HepG2 (cell line): Measurements from ENCODE around the gene RBM6. TPM values are rescaled to one million over a fixed set of nuclear protein-coding genes. Genes with fewer than 3 reads are reported as not detected.

Experiments used
- ATAC-seq: fragments of 200-7000 bp; cut with Tn5 transposase; 3 replicates; pipeline ENCODE4 v1.9.1; 2020; ENCODE audit warnings: mild to moderate bottlenecking, moderate library complexity
- BruUV-seq: library from RNA; stranded (reverse); fragments of 400-500 nt; replicated peaks from 2 replicates; lab custom pipeline; 2021; lab: Mats Ljungman, UMichigan
- CTCF ChIA-PET: fragments of 300-600 bp; formaldehyde crosslinking; extraction: SDS; loops from one replicate; lab custom pipeline; 2021; ENCODE audit warnings: low total read pairs, inconsistent platforms, low intra/inter-chr PET ratio; lab: Yijun Ruan, JAX
- POLR2A ChIA-PET: fragments of 350-600 bp; sonication (Branson Sonifier 250); formaldehyde crosslinking; loops from one replicate; lab custom pipeline; 2020; ENCODE audit warnings: antibody characterized with exemption, inconsistent platforms; lab: Yijun Ruan, JAX
- DNase-seq: peaks from one replicate; pipeline ENCODE4 v3.0.0-alpha.2; 2015; ENCODE audit warnings: low spot score
- FAIRE-seq: peaks from 3 replicates; lab custom pipeline; 2011; peaks lifted over from hg19 to GRCh38; lab: Jason Lieb, UNC
- H2AFZ ChIP-seq: one replicate; pipeline ENCODE4 v1.6.1; 2011; ENCODE audit warnings: low read length, inconsistent platforms
- H3K27ac ChIP-seq: fragments of 300-600 bp; 3 replicates; pipeline ENCODE4 v1.8.0; 2011; ENCODE audit warnings: mixed run types, mild to moderate bottlenecking, mixed read lengths, low read length, inconsistent platforms; ENCODE audit not compliant: insufficient read depth; ENCODE audit errors: extremely low read length
- H3K27me3 ChIP-seq, 2 experiments: fragments of 200-600 bp in 1 of 2; 2 replicates in 1 of 2; 3 replicates in 1 of 2; pipeline versions ENCODE4 v1.6.0 to v1.8.0; 2011; ENCODE audit warnings: low read length in 2 of 2, mild to moderate bottlenecking in 2 of 2, moderate library complexity in 2 of 2, inconsistent platforms in 1 of 2; ENCODE audit not compliant: insufficient read depth in 2 of 2, control insufficient read depth in 1 of 2
- H3K36me3 ChIP-seq, 2 experiments: fragments of 200-600 bp in 1 of 2; replicated peaks in 1 of 2; 2 replicates in 1 of 2; 3 replicates in 1 of 2; pipeline versions ENCODE4 v1.5.1 to v1.8.0; 2011; ENCODE audit warnings: low read length in 2 of 2, inconsistent platforms in 1 of 2; ENCODE audit not compliant: insufficient read depth in 2 of 2, control insufficient read depth in 1 of 2
- H3K4me1 ChIP-seq: 2 replicates; pipeline ENCODE4 v1.5.1; 2012; ENCODE audit warnings: low read length, inconsistent platforms; ENCODE audit not compliant: insufficient read depth
- H3K4me2 ChIP-seq: 2 replicates; pipeline ENCODE4 v1.6.0; 2011; ENCODE audit warnings: low read depth, low read length, inconsistent platforms
- H3K4me3 ChIP-seq, 3 experiments: fragments of 200-600 bp in 1 of 3; sonication (generic), shearing (Covaris generic) in 1 of 3; replicated peaks in 1 of 3; 2 replicates each; pipeline ENCODE4 v1.5.1; 2011 to 2016; ENCODE audit warnings: low read length in 3 of 3, inconsistent platforms in 2 of 3, low read depth in 2 of 3, mild to moderate bottlenecking in 2 of 3, control low read depth in 1 of 3, mixed read lengths in 1 of 3; ENCODE audit not compliant: insufficient read depth in 1 of 3
- H3K79me2 ChIP-seq: one replicate; pipeline ENCODE4 v1.6.1; 2011; ENCODE audit warnings: low read length, inconsistent platforms; ENCODE audit not compliant: insufficient read depth
- H3K9ac ChIP-seq: 2 replicates; pipeline ENCODE4 v1.6.0; 2011; ENCODE audit warnings: mild to moderate bottlenecking, low read depth, low read length, inconsistent platforms; ENCODE audit not compliant: insufficient read depth
- H3K9me3 ChIP-seq: 2 replicates; pipeline ENCODE4 v1.5.1; 2012; ENCODE audit warnings: mild to moderate bottlenecking, low read length
- H4K20me1 ChIP-seq: 2 replicates; pipeline ENCODE4 v1.6.0; 2011; ENCODE audit warnings: inconsistent platforms, mild to moderate bottlenecking, low read length, moderate library complexity; ENCODE audit not compliant: insufficient read depth
- AGO2 ChIP-seq: fragments of 200-400 bp; formaldehyde crosslinking; optimal IDR thresholded peaks from 2 replicates; pipeline ENCODE3; 2017; ENCODE audit warnings: mild to moderate bottlenecking, low read depth, low read length, moderate library complexity
- HIVEP1 ChIP-seq: sonication (generic); formaldehyde crosslinking; IDR thresholded peaks from 2 replicates; pipeline ENCODE4 v1.4.0; 2020; ENCODE audit warnings: mild to moderate bottlenecking, missing genetic modification reagents
- NFIB ChIP-seq: sonication (generic); formaldehyde crosslinking; IDR thresholded peaks from 2 replicates; pipeline ENCODE4 v1.9.0; 2021; ENCODE audit warnings: missing genetic modification reagents, mild to moderate bottlenecking, borderline replicate concordance
- POLR2AphosphoS5 ChIP-seq: IDR thresholded peaks from 2 replicates; pipeline ENCODE4 v1.6.1; 2012; ENCODE audit warnings: low read depth, low read length
- RARA ChIP-seq: IDR thresholded peaks from 2 replicates; pipeline ENCODE4 v1.6.1; 2016; ENCODE audit warnings: missing genetic modification reagents, missing compliant biosample characterization
- RBFOX2 ChIP-seq: fragments of 200-400 bp; formaldehyde crosslinking; IDR thresholded peaks from 2 replicates; pipeline ENCODE4 v1.6.1; 2017; ENCODE audit warnings: low read depth, mild to moderate bottlenecking, low read length
- RBM22 ChIP-seq: fragments of 200-400 bp; formaldehyde crosslinking; optimal IDR thresholded peaks from 2 replicates; pipeline ENCODE3; 2017; ENCODE audit warnings: mild to moderate bottlenecking, low read length, moderate library complexity
- SAP130 ChIP-seq: IDR thresholded peaks from 2 replicates; pipeline ENCODE4 v1.6.1; 2016; ENCODE audit warnings: low read depth
- ZNF232 ChIP-seq: sonication (generic); formaldehyde crosslinking; IDR thresholded peaks from 2 replicates; pipeline ENCODE4 v1.4.0; 2020; ENCODE audit warnings: missing genetic modification reagents, borderline replicate concordance
- WGBS: methylation state at CpG from one replicate; pipeline ENCODE4 v1.1.6; 2017; ENCODE audit warnings: low lambda C conversion rate; 5-methylcytosine and 5-hydroxymethylcytosine counted together
- in situ Hi-C: cut with HindIII; loops from 2 replicates; pipeline ENCODE4 v1.10.0; 2017; ENCODE audit warnings: low pct_unique_long_range_greater_than_20kb; ENCODE audit not compliant: extremely low pct_ligation_motif_present
- intact Hi-C: fragments of 100-400 bp; cut with micrococcal nuclease; formaldehyde crosslinking; loops from one replicate; pipeline ENCODE4 v1.10.0; 2022; ENCODE audit not compliant: unreplicated experiment
- polyA plus RNA-seq, 8 experiments: library from polyadenylated mRNA; depleted of rRNA in 3 of 8; stranded (reverse) in 7 of 8; unstranded in 1 of 8; fragments of >200 nt; fragmentation: Illumina TruSeq in 4 of 8; extraction: Trizol in 4 of 8; gene quantifications; 2 replicates each; pipeline versions ENCODE4 v1.2.1 to v1.2.3, GENCODE V29; 2011 to 2016; ENCODE audit warnings: low read depth in 4 of 8, missing spikeins in 1 of 8, mixed read lengths in 1 of 8; ENCODE audit not compliant: insufficient read depth in 1 of 8
- total RNA-seq, 5 experiments: library from RNA; depleted of rRNA; stranded (reverse); fragments of >200 nt; fragmentation: Illumina TruSeq; extraction: Trizol; gene quantifications; 2 replicates each; pipeline ENCODE4 v1.2.3, GENCODE V29; 2016; ENCODE audit warnings: low read depth in 1 of 5
- TF ChIP-seq, protein P1 (sequence below): sonication (generic); formaldehyde crosslinking; IDR thresholded peaks from 2 replicates; pipeline ENCODE4 v1.4.0; 2020; ENCODE audit warnings: missing genetic modification reagents; ENCODE audit errors: not compliant biosample characterization

RBM6 gene
- total and polyA plus RNA-seq, 2 of the 13 experiments (the other 11 are each of a cell fraction or from before 2014, with no cell fraction given), result 72.7 to 86.1 TPM

- no TSS peak for BruUV-seq
- FAIRE-seq, result no peak
- no peak overlapping the region for H2AFZ ChIP-seq
- WGBS, result 92% methylated on average over 6 of the region's 8 CpGs
- TF ChIP-seq ZNF232 (CRISPR knock-in tag), result no peak
- no peak for TF ChIP-seq NFIB (CRISPR knock-in tag)
- peak; percentile 31 for TF ChIP-seq AGO2
- peaks cover 2% of the 10 kb centered on the region; the same call in 1 of the 2 replicates for H4K20me1 ChIP-seq
- DNase-seq, result no peak
- H3K4me3 ChIP-seq, result no peak overlapping the region
- no peak overlapping the region for H3K4me2 ChIP-seq
- H3K27me3 ChIP-seq, result no peaks in the 10 kb centered on the region
- no peaks in the 10 kb centered on the region for H3K9me3 ChIP-seq
- H3K36me3 ChIP-seq, result peaks cover 49 to 84% of the 10 kb centered on the region in 2 experiments
- CTCF ChIA-PET, result no interaction called here
- H3K4me1 ChIP-seq, result peaks cover 6% of the 10 kb centered on the region; the same call in 1 of the 2 replicates
- intact Hi-C loops, result no loop called here
- in situ Hi-C loops, result no loop called here
- H3K79me2 ChIP-seq, result no peaks in the 10 kb centered on the region
- POLR2A ChIA-PET, result no interaction called here
- ATAC-seq, result no peak
- no peak overlapping the region for H3K9ac ChIP-seq
- H3K27ac ChIP-seq, result no peak overlapping the region
Observed at GRCh38 chr3:50117120-50117519, 177.2 kb downstream of the RBM6 start.

DNA sequence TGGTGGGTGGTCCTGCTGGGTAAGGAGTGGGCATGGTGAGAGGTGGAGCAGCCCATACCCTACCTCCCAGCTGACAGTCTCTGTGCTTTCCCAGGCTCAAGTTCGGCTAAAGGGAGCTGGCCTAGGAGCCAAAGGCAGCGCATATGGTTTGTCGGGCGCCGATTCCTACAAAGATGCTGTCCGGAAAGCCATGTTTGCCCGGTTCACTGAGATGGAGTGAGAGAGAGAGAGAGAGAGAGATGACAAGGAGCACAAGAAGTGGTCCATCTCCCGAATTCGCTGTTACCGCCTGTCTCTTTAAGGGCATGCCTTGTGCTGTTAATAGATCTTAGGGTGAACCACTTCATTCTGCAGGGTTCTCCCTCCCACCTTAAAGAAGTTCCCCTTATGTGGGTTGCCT, 178.3 kb downstream of the RBM6 start:
- ATAC-seq, result no peak

More for the DNA sequence above, 178.3 kb downstream of the RBM6 start:
- no peak overlapping the region for H3K9ac ChIP-seq
- no peak overlapping the region for H3K4me2 ChIP-seq
- FAIRE-seq, result no peak
- in situ Hi-C loops, result no loop called here
- intact Hi-C loops, result no loop called here
- BruUV-seq, result no TSS peak
- no peaks in the 10 kb centered on the region for H3K79me2 ChIP-seq
- peaks cover 2% of the 10 kb centered on the region; the same call in 1 of the 2 replicates for H4K20me1 ChIP-seq
- 97% methylated on average over 10 of the region's 10 CpGs for WGBS
- no peak for DNase-seq
- no peak overlapping the region for H3K4me3 ChIP-seq
- peaks cover 7% of the 10 kb centered on the region; the same call in 1 of the 2 replicates for H3K4me1 ChIP-seq
- no peaks in the 10 kb centered on the region for H3K27me3 ChIP-seq
- peaks cover 42 to 73% of the 10 kb centered on the region in 2 experiments for H3K36me3 ChIP-seq
- H2AFZ ChIP-seq, result no peak overlapping the region
- TF ChIP-seq POLR2AphosphoS5, result no peak
- 0 out of 2 replicates have a peak, but pooled peaks have one; percentile 8 for TF ChIP-seq RBFOX2
- TF ChIP-seq SAP130 (CRISPR knock-in tag), result no peak
- TF ChIP-seq RBM22, result peak; percentile 76
- TF ChIP-seq RARA (CRISPR knock-in tag), result no peak
- TF ChIP-seq HIVEP1 (CRISPR knock-in tag), result no peak
- TF ChIP-seq, protein P1, sequence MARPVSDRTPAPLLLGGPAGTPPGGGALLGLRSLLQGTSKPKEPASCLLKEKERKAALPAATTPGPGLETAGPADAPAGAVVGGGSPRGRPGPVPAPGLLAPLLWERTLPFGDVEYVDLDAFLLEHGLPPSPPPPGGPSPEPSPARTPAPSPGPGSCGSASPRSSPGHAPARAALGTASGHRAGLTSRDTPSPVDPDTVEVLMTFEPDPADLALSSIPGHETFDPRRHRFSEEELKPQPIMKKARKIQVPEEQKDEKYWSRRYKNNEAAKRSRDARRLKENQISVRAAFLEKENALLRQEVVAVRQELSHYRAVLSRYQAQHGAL, result no peak
- POLR2A ChIA-PET, result interaction anchor here (0.9 kb wide), 1 partner anchor 11 kb away, joined by 3 read pairs; no protein-coding TSS in a partner anchor
- H3K9me3 ChIP-seq, result no peaks in the 10 kb centered on the region
- H3K27ac ChIP-seq, result no peak overlapping the region
- CTCF ChIA-PET, result no interaction called here
